NCI-H187 treated with DMSO at 0.1 percent for 48 hours (cell line): ENCODE results near the gene CHST15.

Source experiments
- DNase-seq: peaks from one replicate; lab custom pipeline; 2025; lab: John Stamatoyannopoulos, UW

CHST15 gene

DNA sequence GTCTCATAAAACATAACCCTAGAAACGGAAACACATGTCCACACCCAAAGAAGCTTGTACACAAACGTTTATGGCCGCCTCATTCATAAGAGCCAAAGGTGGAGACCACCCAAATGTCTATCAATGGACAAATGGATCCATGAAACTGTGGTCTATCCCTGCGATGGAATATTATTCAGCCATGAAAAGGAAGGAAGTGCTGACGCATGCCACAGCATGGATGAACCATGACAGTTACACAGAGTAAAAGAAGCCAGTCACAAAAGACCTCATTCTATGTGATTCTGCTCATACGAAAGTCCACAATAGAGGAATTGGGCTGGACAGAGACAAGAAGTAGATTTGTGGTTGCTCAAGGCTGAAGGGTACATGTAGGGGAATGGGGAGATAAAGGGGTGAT lies 10.8 kb downstream of the CHST15 start:
- DNase-seq, result no peak

DNA sequence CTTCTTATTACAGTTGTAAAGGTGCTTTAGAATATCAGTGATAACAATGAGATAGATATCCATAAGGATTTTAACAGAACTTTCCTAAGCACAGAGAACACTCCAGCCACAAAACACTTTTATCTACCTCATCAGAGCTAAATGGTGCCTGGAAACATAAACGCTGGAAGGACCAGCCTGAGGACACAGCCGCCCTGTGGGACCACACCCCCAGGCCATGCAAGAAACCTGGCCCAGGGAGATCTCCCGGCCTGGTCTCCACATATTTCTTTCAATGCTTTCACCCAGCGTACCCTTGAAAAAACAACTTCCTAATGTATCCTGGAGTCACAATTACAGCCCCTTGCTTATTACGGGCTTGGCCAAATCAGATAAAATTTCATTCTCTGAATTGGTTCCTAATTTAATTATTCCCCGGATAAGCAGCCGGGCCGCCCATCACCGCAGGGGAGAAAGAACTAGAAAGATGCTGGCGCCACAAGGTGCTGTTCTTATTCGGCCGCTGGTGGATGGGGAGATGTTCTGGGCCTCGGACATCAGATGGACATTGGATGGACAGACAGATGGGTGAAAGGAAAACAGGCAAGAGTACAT lies 11.8 kb downstream of the CHST15 start:
- no peak for DNase-seq

- DNase-seq, result no peak
Observed at GRCh38 chr10:124079864-124080263, 13.5 kb downstream of the CHST15 start.

DNA sequence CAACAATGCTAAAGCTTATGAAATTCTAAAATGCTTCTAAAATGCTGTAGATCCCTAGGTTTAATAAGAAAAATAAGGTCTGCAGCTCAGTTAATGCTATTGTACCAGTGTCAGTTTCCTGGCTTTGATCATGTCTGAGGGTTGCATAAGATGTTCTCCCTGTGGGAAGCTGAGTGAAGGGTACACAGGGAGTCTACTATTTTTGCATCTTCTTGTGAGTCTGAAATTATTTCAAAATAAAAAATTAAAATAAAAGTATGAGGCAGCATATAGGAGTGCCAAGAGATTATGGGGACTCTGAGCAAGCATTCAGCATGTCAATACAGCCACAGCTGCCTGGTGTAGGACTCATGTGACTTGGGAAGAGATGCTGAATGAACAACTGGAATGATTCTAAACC lies 14.7 kb downstream of the CHST15 start:
- no peak for DNase-seq

DNA sequence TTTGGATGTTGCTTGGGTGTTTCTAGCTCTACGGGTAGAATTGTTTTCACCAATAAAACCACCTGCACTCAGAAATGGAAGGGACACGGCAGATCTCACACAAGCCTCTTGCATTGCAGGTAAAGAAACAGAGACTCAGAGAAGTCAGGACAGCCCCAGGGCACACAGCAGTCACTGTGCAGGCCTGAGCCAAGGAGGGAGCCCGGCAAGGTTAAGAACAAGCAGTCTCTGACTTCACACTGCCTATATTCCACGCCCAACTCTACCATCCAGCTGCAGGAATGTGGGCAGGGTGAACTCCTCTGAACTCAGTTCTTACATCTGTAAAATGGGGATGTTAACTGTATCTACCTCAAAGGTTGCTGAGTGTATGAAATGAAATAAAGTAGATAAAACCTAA lies 15.4 kb downstream of the CHST15 start:
- no peak for DNase-seq

GRCh38 chr10:124077208-124077993 lies 16.0 kb downstream of the CHST15 start:
- no peak for DNase-seq

- DNase-seq, result no peak
Observed at GRCh38 chr10:124076148-124076733, 17.2 kb downstream of the CHST15 start.

DNA sequence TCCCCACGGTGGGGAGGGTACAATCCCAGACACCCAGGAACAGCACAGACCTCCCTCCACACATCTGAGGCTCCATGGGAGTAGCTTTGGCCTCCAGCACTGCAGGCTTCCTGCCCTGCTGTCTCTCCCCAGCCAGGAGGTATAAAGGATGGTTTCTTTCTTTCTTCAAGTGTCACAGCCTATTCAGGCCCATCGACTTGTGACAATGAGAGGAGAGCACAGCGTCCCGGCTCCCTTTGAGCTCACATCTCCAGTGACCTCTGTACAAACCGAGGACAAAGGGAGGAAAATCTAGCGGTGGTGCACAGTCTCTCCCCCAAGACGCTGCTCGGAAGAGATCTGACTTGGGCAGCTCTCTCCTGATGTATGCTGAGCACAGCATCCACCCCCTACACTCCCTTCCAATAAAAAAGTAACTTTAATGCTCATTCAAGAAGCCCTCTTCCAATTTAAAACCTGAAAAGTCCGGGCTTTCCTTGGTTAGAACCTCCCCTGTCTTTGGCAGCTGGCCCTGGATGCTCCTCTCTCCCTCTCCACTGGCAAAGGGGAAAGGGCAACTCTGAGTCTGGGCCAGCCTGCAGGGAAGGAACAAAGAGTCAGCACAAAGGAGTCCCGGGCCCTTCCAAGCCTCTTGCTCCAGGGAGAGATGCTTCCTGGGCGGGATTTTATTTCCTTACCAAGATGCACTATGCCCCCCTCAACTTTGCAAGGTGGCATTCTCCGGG lies 18.0 kb downstream of the CHST15 start:
- DNase-seq, result no peak

GRCh38 chr10:124074501-124075109 lies 18.8 kb downstream of the CHST15 start:
- no peak for DNase-seq

GRCh38 chr10:124073978-124074377 lies 19.4 kb downstream of the CHST15 start:
- DNase-seq, result no peak

GRCh38 chr10:124072541-124072940 lies 20.9 kb downstream of the CHST15 start:
- DNase-seq, result no peak

- DNase-seq, result no peak
Observed at GRCh38 chr10:124072106-124072505, 21.3 kb downstream of the CHST15 start.

DNA sequence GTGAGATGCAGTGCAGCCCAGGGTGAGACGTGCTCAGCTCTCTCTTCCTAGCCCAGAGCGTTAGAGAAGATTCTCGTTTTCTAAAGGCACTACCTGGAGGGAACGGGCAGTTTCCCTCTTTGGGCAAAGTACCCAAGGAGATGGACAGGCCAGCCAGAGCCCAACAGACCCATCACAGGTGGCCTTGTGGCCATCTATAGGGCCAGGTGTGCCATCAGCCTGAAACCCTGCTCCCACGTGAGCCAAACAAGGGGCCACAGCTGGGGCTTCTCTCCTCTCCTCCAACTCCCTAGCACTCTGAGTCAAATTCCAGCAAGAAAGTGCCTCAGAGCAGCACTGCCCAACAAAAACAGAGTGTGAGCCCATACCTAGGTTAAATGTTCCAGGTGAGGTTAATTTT lies 22.3 kb downstream of the CHST15 start:
- DNase-seq, result no peak

GRCh38 chr10:124070666-124071065 lies 22.7 kb downstream of the CHST15 start:
- DNase-seq, result no peak

- DNase-seq, result no peak
Observed at GRCh38 chr10:124069341-124070264, 23.8 kb downstream of the CHST15 start.

DNA sequence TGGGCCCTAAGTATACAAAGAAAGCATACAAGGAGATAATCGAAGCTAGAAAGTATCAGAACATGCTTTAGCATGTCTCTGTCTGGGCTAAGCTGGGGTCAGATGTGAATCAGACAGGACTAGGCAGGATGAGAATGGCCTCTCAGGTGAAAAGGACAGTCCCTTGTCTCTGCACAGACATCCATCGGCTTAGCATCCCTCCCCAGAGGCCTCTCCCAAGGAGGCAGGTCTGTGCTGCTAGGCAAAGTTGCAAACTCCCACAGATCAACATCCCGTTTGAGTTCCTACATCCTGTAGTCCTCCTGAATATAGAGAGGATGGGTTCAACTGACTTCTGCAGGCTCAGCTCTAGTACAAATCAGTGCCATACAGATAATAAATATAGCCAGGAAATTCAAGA lies 24.5 kb downstream of the CHST15 start:
- no peak for DNase-seq

GRCh38 chr10:124067825-124068400 lies 25.5 kb downstream of the CHST15 start:
- DNase-seq, result no peak

- DNase-seq, result no peak
Observed at GRCh38 chr10:124066781-124067714, 26.4 kb downstream of the CHST15 start.

GRCh38 chr10:124066126-124066700 lies 27.2 kb downstream of the CHST15 start:
- DNase-seq, result no peak
